Subcutaneous adipose tissue (tissue), 4 donors: ENCODE measurements around the gene OSBPL10. TPM values are rescaled to one million over a fixed set of nuclear protein-coding genes. Genes with fewer than 3 reads are reported as not detected.

Experiments used
- CTCF ChIP-seq: fragments of 450-650 bp; IDR thresholded peaks from one replicate; pipeline ENCODE4 v1.5.1; 2016; ENCODE audit warnings: low read depth, mild to moderate bottlenecking, control low read depth, antibody characterized with exemption, moderate library complexity
- total RNA-seq, 4 donors: library from RNA; depleted of rRNA; stranded (reverse); fragments of >200 nt; gene quantifications; one replicate each; pipeline ENCODE4 v1.1.0, GENCODE V29; 2016

Gene OSBPL10
- total RNA-seq, 4 donors from 2014 or later = 7.3 to 72.7 (median 26.0) TPM

- no peak for TF ChIP-seq CTCF
These were observed 60.8 kb downstream of the OSBPL10 start for GRCh38 chr3:31920310-31920709.

- no peak for TF ChIP-seq CTCF
These were observed 61.5 kb downstream of the OSBPL10 start for GRCh38 chr3:31919528-31919927.

- TF ChIP-seq CTCF = no peak
These were observed 62.6 kb downstream of the OSBPL10 start for GRCh38 chr3:31918179-31919150.

- no peak for TF ChIP-seq CTCF
These were observed 63.6 kb downstream of the OSBPL10 start for GRCh38 chr3:31917303-31918005.

GRCh38 chr3:31911643-31912042, 69.4 kb downstream of the OSBPL10 start:
- TF ChIP-seq CTCF = no peak

- TF ChIP-seq CTCF = no peak
These were observed 69.9 kb downstream of the OSBPL10 start for GRCh38 chr3:31911124-31911523.

- no peak for TF ChIP-seq CTCF
These were observed 71.6 kb downstream of the OSBPL10 start for GRCh38 chr3:31909455-31909854.
